ENCODE measurements around the gene VPS13D. TPM values are rescaled to one million over a fixed set of nuclear protein-coding genes. Genes with fewer than 3 reads are reported as not detected.
"Not testable (repeated sequence)": the region's sequence is repeated elsewhere in the genome, so short reads cannot be mapped to it uniquely, and the experiment has no call there.

The VPS13D gene
- total RNA-seq, 2 donors from 2014 or later = 70.1 to 129 TPM

GRCh38 chr1:12467570-12468286 is 237.9 kb downstream of the VPS13D start:
- no peaks in the 10 kb centered on the region for H3K9me3 ChIP-seq
- no peaks in the 10 kb centered on the region for H3K36me3 ChIP-seq
- TF ChIP-seq, protein P1, sequence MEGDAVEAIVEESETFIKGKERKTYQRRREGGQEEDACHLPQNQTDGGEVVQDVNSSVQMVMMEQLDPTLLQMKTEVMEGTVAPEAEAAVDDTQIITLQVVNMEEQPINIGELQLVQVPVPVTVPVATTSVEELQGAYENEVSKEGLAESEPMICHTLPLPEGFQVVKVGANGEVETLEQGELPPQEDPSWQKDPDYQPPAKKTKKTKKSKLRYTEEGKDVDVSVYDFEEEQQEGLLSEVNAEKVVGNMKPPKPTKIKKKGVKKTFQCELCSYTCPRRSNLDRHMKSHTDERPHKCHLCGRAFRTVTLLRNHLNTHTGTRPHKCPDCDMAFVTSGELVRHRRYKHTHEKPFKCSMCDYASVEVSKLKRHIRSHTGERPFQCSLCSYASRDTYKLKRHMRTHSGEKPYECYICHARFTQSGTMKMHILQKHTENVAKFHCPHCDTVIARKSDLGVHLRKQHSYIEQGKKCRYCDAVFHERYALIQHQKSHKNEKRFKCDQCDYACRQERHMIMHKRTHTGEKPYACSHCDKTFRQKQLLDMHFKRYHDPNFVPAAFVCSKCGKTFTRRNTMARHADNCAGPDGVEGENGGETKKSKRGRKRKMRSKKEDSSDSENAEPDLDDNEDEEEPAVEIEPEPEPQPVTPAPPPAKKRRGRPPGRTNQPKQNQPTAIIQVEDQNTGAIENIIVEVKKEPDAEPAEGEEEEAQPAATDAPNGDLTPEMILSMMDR (IDR thresholded peaks at IDR 0.05) = no peak
- peaks cover 25 to 75% of the 10 kb centered on the region in 2 donors for H3K4me1 ChIP-seq (ENCODE audit: control insufficient read depth in 1 of 2, low read depth in 2 of 2)
- ATAC-seq (ENCODE audit: insufficient number of reproducible peaks, low FRiP score, low read depth) (no peak), DNase-seq (ENCODE audit: low spot score) (no peak)
- no peak overlapping the region for H3K4me3 ChIP-seq
- peak overlapping the region in 1 of 2 donors; percentile 3 for H3K27ac ChIP-seq
- H3K27me3 ChIP-seq (replicated peaks; ENCODE audit: insufficient read depth) = no peaks in the 10 kb centered on the region

- H3K36me3 ChIP-seq = no peaks in the 10 kb centered on the region
- no peak overlapping the region for H3K4me3 ChIP-seq
- no peak overlapping the region for H3K27ac ChIP-seq
- peaks cover 27 to 75% of the 10 kb centered on the region in 2 donors for H3K4me1 ChIP-seq (ENCODE audit: control insufficient read depth in 1 of 2, low read depth in 2 of 2)
- H3K27me3 ChIP-seq (replicated peaks; ENCODE audit: insufficient read depth) = no peaks in the 10 kb centered on the region
- DNase-seq (ENCODE audit: low spot score) (no peak), ATAC-seq (ENCODE audit: insufficient number of reproducible peaks, low FRiP score, low read depth) (no peak)
- H3K9me3 ChIP-seq = no peaks in the 10 kb centered on the region
- TF ChIP-seq, protein P1 (IDR thresholded peaks at IDR 0.05) = no peak
Observed at GRCh38 chr1:12468323-12468722, 238.5 kb downstream of the VPS13D start.

- Histone ChIP-seq H3K36me3 (no peaks in the 10 kb centered on the region), H3K27ac (no peak overlapping the region), H3K27me3 (replicated peaks; ENCODE audit: insufficient read depth) (no peaks in the 10 kb centered on the region), H3K4me1 (ENCODE audit: control insufficient read depth in 1 of 2, low read depth in 2 of 2) (peaks cover 21 to 75% of the 10 kb centered on the region in 2 donors), H3K9me3 (no peaks in the 10 kb centered on the region), H3K4me3 (no peak overlapping the region)
- TF ChIP-seq, protein P1 (IDR thresholded peaks at IDR 0.05) = no peak
- no peak for ATAC-seq (ENCODE audit: insufficient number of reproducible peaks, low FRiP score, low read depth)
- DNase-seq (ENCODE audit: low spot score) = no peak
Observed at GRCh38 chr1:12469493-12469892, 239.7 kb downstream of the VPS13D start.

DNA sequence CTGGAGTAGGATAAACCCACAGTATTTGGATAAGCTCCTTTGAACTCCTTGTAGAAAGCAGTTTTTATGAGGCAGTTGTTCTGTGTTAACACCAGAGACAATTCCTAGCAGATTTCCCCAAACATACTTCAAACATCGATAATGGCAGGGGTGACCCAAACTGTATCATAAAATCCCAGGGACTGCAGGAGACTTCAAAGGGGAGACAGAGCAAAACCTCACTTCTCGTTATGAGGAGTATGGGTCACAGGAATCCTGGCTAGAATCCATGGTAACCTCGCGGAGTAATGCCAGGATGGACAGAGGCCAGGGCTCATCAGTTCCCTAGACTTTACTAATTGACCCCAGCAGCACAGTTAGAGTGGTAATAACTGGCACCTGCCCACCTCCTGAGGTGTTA is 240.2 kb downstream of the VPS13D start:
- TF ChIP-seq, protein P1 (IDR thresholded peaks at IDR 0.05) = no peak
- Histone ChIP-seq H3K4me1 (ENCODE audit: control insufficient read depth in 1 of 2, low read depth in 2 of 2) (peaks cover 23 to 75% of the 10 kb centered on the region in 2 donors), H3K4me3 (no peak overlapping the region), H3K27ac (no peak overlapping the region), H3K9me3 (no peaks in the 10 kb centered on the region), H3K27me3 (replicated peaks; ENCODE audit: insufficient read depth) (no peaks in the 10 kb centered on the region), H3K36me3 (no peaks in the 10 kb centered on the region)
- no peak for ATAC-seq (ENCODE audit: insufficient number of reproducible peaks, low FRiP score, low read depth)
- no peak for DNase-seq (ENCODE audit: low spot score)

DNA sequence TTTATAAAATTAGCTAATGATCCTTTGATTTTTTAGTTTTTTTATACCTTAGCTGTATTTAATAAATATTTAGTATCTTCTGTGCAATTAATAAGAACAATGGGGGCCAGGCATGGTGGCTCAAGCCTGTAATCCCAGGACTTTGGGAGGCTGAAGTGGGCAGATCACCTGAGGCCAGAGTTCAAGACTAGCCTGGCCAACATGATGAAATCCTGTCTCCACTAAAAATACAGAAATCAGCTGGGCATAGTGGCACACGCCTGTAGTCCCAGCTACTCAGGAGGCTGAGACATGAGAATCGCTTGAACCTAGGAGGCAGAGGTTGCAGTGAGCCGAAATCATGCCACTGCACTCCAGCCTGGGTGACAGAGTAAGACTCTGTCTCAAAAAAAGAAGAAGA is 241.1 kb downstream of the VPS13D start:
- not testable (repeated sequence) for H3K4me3 ChIP-seq; H3K9me3 ChIP-seq; H3K36me3 ChIP-seq; ATAC-seq (ENCODE audit: insufficient number of reproducible peaks, low FRiP score, low read depth); H3K27me3 ChIP-seq (replicated peaks; ENCODE audit: insufficient read depth); DNase-seq (ENCODE audit: low spot score); H3K27ac ChIP-seq
- H3K4me1 ChIP-seq (ENCODE audit: control insufficient read depth in 1 of 2, low read depth in 2 of 2) = peaks cover 26 to 75% of the 10 kb centered on the region in 2 donors

Measured in thoracic aorta (tissue), 2 donors.